Measurements from ENCODE around the gene CREB3L2. TPM values are rescaled to one million over a fixed set of nuclear protein-coding genes. Genes with fewer than 3 reads are reported as not detected.

CREB3L2 gene
- polyA plus RNA-seq, 3 donors: 6.9 to 12.9 (median 11.9) TPM

DNA sequence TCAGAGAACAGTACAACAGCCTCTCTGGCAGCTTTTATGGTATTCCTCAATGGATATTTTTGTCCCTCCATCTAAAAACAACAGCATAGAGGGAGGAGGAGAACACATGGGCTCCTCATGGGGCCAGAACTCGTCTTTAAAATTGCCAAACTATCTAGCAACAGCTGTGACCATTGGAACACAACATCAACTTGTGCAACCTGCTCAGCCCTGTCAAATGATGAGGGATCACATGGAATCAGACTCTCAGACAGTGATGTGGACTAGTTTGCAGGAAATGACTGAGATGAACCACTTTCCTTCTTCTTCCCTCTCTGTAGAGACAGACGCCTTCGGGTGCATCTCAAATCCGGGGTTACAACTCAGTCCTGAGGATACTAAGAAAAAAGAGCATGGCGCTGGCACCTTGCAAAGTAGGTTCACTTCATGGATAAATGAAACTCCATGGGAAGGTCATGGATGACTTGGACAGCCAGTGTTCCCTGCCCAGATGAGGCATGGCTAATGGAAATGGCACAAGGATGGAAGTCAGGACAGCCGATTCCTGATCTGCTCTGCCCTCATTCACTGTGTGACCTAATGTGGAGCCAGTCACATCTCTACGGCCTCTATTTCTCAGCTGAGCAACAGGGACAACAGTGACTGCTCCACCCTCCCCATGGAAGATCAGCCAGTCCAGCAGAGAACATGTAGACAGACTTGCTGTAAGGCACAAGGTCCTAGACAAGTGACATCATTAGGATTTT, 130.5 kb downstream of the CREB3L2 start:
- WGBS (ENCODE audit: insufficient coverage): 100% methylated on average over 4 of the region's 7 CpGs
- TF ChIP-seq, protein P1, sequence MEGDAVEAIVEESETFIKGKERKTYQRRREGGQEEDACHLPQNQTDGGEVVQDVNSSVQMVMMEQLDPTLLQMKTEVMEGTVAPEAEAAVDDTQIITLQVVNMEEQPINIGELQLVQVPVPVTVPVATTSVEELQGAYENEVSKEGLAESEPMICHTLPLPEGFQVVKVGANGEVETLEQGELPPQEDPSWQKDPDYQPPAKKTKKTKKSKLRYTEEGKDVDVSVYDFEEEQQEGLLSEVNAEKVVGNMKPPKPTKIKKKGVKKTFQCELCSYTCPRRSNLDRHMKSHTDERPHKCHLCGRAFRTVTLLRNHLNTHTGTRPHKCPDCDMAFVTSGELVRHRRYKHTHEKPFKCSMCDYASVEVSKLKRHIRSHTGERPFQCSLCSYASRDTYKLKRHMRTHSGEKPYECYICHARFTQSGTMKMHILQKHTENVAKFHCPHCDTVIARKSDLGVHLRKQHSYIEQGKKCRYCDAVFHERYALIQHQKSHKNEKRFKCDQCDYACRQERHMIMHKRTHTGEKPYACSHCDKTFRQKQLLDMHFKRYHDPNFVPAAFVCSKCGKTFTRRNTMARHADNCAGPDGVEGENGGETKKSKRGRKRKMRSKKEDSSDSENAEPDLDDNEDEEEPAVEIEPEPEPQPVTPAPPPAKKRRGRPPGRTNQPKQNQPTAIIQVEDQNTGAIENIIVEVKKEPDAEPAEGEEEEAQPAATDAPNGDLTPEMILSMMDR (IDR thresholded peaks at IDR 0.05): no peak

DNA sequence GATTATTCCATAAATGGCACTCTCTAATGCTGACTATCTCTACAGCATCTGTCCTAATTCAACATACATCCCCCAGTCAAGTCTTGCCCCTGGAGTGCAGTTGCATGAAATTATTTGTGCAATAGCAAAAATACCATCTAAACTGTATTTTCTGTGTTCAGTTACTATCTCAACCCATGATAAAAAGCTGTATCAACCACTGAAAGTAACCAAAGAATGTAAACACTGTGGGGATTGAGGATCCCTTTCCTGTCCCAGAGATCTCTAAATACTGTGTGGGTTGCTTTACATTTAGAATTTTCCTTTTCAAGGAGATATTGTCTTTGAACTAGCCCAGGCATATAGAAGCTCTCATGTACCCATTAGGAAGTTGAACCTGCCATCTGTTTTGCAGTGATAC, 131.2 kb downstream of the CREB3L2 start:
- H3K27me3 ChIP-seq (ENCODE audit: control insufficient read depth in 2 of 2, insufficient read depth in 2 of 2, low read length in 2 of 2): no peaks in the 10 kb centered on the region
- no peaks in the 10 kb centered on the region for H3K79me2 ChIP-seq (ENCODE audit: insufficient read depth, low read length)
- Mint-ChIP-seq H3K27me3 (ENCODE audit: low read depth in 3 of 3) (no peaks in the 10 kb centered on the region), H3K36me3 (peaks cover 57 to 73% of the 10 kb centered on the region in 2 donors), H3K4me1 (no peaks in the 10 kb centered on the region), H3K4me3 (no peak overlapping the region), H3K9me3 (peaks cover 0 to 6% (median 2%) of the 10 kb centered on the region in 7 donors), H3K27ac (no peak overlapping the region)
- intact Hi-C loops (cut with micrococcal nuclease): no loop called here
- H3K36me3 ChIP-seq (replicated peaks in 1 of 2; ENCODE audit: control insufficient read depth in 1 of 2, insufficient read depth in 2 of 2, low read length in 2 of 2): peaks cover 23 to 70% of the 10 kb centered on the region in 2 donors
- no peak overlapping the region for H3K4me2 ChIP-seq (replicated peaks; ENCODE audit: extremely low read depth, low read length, poor library complexity, severe bottlenecking)
- no peak for DNase-seq
- H3K4me1 ChIP-seq (ENCODE audit: control insufficient read depth in 1 of 2, insufficient read depth in 2 of 2, low read length in 2 of 2): no peaks in the 10 kb centered on the region
- no peak overlapping the region for H3K27ac ChIP-seq (ENCODE audit: low read depth in 1 of 2, low read length in 2 of 2)
- H3K9me3 ChIP-seq (replicated peaks in 1 of 2; ENCODE audit: control insufficient read depth in 1 of 2, insufficient read depth in 1 of 2, low read length in 2 of 2): no peaks in the 10 kb centered on the region
- H4K20me1 ChIP-seq (ENCODE audit: insufficient read depth, low read length): no peaks in the 10 kb centered on the region
- H3K9ac ChIP-seq (ENCODE audit: insufficient read depth, low read length, poor library complexity, severe bottlenecking): no peak overlapping the region
- no peak overlapping the region for H2AFZ ChIP-seq (ENCODE audit: insufficient read depth, low read depth, low read length, poor library complexity, severe bottlenecking)
- H3K4me3 ChIP-seq (replicated peaks in 1 of 3; ENCODE audit: low read depth in 2 of 3, low read length in 3 of 3): no peak overlapping the region
- TF ChIP-seq, protein P1 (IDR thresholded peaks at IDR 0.05): no peak

More for the DNA sequence above, 130.5 kb downstream of the CREB3L2 start:
- H3K36me3 ChIP-seq (replicated peaks in 1 of 2; ENCODE audit: control insufficient read depth in 1 of 2, insufficient read depth in 2 of 2, low read length in 2 of 2): peaks cover 27 to 70% of the 10 kb centered on the region in 2 donors
- Mint-ChIP-seq H3K27ac (peak overlapping the region in 1 of 7 donors; percentile 51), H3K4me1 (no peaks in the 10 kb centered on the region), H3K4me3 (no peak overlapping the region), H3K36me3 (peaks cover 57 to 74% of the 10 kb centered on the region in 2 donors), H3K27me3 (ENCODE audit: low read depth in 3 of 3) (no peaks in the 10 kb centered on the region), H3K9me3 (peaks cover 0 to 3% (median 1%) of the 10 kb centered on the region in 7 donors)
- H2AFZ ChIP-seq (ENCODE audit: insufficient read depth, low read depth, low read length, poor library complexity, severe bottlenecking): no peak overlapping the region
- H3K27ac ChIP-seq (ENCODE audit: low read depth in 1 of 2, low read length in 2 of 2): no peak overlapping the region
- no peak overlapping the region for H3K4me2 ChIP-seq (replicated peaks; ENCODE audit: extremely low read depth, low read length, poor library complexity, severe bottlenecking)
- H3K9ac ChIP-seq (ENCODE audit: insufficient read depth, low read length, poor library complexity, severe bottlenecking): no peak overlapping the region
- intact Hi-C loops (cut with micrococcal nuclease): no loop called here
- no peaks in the 10 kb centered on the region for H3K4me1 ChIP-seq (ENCODE audit: control insufficient read depth in 1 of 2, insufficient read depth in 2 of 2, low read length in 2 of 2)
- no peaks in the 10 kb centered on the region for H3K9me3 ChIP-seq (replicated peaks in 1 of 2; ENCODE audit: control insufficient read depth in 1 of 2, insufficient read depth in 1 of 2, low read length in 2 of 2)
- no peaks in the 10 kb centered on the region for H3K27me3 ChIP-seq (ENCODE audit: control insufficient read depth in 2 of 2, insufficient read depth in 2 of 2, low read length in 2 of 2)
- H3K79me2 ChIP-seq (ENCODE audit: insufficient read depth, low read length): no peaks in the 10 kb centered on the region
- no peaks in the 10 kb centered on the region for H4K20me1 ChIP-seq (ENCODE audit: insufficient read depth, low read length)
- no peak overlapping the region for H3K4me3 ChIP-seq (replicated peaks in 1 of 3; ENCODE audit: low read depth in 2 of 3, low read length in 3 of 3)
- no peak for DNase-seq

Data from CD14-positive monocyte (primary cell).